Endothelial cell of hepatic sinusoid (primary cell): ENCODE results near the gene NUP93.

ENCODE experiments used
- in situ Hi-C: cut with HindIII; loops from 2 replicates; pipeline ENCODE4 v1.10.0; 2017; ENCODE audit warnings: low sequenced_read_pairs

The NUP93 gene

GRCh38 chr16:56844056-56844455, 114.1 kb downstream of the NUP93 start:
- in situ Hi-C loops = no loop called here

- in situ Hi-C loops = no loop called here
These were observed 117.4 kb downstream of the NUP93 start for GRCh38 chr16:56847173-56847910.

- in situ Hi-C loops = no loop called here
These were observed 118.4 kb downstream of the NUP93 start for GRCh38 chr16:56848029-56848936.

DNA sequence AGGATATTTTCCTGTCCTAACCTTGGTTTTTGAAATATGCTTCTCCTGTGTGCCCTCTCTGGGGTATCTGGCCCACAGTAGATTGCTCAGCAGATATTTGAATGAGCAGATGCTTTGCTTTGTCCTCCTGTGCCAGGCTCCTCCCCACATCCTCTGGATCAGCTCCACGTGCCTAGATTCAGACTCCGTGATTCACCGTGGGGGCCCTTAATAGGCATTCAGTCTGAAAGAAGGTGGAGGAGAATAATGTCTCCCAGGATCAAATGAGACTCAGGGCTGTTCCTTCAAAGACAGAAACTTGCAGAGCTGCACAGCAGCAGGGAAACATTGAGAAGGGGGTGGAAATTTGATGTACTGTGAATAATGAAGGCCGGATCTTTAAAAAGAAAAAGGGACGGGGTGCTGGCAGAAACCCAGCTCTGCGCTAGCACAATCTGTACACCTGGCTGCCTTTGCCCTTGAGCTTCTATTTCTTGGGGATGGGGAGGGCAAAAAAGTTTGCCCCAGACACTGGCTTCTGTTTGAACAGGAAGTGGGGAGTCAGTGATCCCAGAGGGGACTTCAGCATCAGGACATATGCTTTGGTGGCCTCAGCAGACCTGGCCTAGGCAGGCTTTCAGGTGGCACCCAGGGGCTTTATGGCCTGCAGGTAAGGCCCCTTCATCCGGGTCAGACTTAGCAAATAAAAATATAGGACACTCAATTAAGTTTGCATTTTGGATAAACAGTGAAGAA, 119.2 kb downstream of the NUP93 start:
- in situ Hi-C loops = no loop called here

DNA sequence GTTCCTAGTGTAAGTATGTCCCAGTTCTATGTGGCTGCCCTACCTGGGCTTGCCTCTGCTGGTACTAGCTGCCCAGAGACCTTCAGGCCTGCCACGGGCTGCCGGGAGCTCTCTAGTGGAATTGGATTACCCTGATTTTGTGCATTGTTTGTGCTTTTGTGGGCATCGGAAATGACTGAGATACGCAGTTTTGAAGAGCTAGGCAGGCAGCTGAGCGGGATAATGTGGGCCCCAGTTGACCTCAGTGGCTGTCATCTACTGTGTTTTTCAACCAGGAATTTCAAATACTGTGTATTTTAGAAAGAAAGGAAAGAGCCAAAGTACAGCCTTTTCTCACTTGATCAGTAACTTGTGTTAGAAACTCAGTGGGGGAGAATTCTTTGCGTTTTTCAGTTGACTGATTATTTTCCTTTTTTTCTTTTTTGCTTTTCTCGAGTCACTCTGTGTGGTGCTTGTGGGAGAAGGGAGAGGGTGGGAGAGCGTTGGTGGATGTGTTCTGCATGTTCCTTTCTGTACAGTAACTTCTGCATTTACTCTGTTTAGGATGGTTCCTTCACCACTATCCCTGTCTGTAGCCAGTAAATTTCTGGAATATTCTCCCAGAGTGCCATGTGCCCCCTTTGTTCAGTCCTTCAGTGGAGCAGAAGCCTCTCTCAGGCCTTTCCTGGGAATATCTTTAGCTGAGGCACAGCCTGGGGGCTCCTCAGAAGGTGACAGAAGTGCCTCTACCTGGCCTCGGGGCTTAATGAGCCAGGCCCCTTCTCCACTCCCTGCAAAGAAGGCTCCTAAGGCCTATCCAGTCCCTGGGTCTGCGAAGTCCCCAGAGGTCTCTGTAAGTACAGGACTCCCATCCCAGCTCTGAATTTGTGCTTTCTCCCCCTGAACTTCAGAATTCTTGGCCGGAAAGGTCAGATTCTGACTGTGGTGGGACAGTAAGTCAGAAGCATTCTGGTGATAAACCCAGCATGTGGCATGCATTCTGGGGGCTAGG, 120.1 kb downstream of the NUP93 start:
- in situ Hi-C loops = no loop called here

GRCh38 chr16:56851671-56852400, 121.9 kb downstream of the NUP93 start:
- in situ Hi-C loops = no loop called here

DNA sequence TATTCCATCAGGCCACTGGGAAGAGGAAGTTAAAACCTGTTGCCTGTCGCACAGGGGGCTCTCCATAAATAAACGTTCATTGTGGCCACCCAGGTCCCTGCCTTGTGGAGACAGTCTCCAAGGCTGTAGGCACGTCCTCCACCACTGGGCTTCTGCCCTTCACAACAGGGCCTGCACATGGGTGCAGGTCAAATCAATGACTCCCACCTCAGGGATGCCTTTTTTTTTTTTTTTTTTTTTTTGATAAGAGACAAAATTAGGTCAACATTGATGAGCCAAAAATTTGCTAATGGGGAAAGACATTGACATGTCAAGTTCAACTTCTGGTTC, 122.4 kb downstream of the NUP93 start:
- in situ Hi-C loops = no loop called here

DNA sequence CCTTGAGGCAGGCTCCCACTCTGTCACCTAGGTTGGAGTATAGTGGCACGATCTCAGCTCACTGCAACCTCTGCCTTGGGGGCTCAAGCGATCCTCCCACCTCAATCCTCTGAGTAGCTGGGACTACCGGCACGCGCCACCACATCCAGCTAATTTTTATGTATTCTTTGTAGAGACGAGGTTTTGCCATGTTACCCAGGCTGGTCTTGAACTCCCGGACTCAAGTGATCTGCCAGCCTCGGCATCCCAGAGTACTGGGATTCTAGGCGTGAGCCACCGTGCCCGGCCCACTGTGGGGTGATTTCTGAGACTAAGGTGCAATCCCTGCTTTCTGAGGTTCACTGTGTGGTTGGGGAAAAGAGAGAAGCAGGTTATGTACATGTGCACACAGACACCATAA, 123.0 kb downstream of the NUP93 start:
- in situ Hi-C loops = no loop called here

DNA sequence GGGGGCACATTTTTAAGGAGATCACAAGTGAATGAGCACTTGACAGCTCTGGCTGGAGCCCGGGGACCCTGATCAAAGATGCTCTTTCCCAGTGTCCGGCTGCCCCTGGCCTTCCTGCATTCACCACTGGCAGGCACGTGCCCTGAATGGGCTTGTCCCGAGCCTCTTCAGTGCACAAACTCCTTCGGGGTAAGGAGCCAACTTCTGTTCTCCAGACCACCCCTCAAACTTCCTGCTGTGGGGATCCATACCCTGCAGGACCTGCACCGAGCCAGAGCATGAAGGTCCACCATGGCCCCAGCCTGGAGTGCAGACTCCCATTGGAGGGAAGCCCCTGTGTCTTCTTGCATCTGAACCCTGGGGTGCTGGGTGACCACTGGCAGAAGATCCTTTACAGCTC, 125.3 kb downstream of the NUP93 start:
- in situ Hi-C loops = no loop called here

DNA sequence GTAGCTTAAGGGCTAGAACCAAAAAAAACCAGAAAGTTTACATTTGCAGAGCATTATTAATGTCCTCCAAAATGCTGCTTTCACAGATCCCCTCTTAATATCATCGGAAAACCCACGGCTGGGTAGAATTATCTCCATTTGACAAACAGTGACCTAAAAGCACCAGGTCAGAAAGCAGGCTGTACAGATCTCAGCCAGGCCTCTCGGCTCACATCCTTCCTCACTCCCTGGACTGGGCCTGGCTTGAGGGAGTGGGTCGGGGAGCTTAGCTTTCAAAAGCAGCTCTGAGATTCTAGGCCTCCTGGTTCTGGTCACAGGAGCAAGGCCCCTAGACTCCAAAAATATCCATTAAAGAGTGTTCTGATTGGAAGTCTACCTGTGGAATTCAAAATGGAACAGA, 126.0 kb downstream of the NUP93 start:
- in situ Hi-C loops = no loop called here

DNA sequence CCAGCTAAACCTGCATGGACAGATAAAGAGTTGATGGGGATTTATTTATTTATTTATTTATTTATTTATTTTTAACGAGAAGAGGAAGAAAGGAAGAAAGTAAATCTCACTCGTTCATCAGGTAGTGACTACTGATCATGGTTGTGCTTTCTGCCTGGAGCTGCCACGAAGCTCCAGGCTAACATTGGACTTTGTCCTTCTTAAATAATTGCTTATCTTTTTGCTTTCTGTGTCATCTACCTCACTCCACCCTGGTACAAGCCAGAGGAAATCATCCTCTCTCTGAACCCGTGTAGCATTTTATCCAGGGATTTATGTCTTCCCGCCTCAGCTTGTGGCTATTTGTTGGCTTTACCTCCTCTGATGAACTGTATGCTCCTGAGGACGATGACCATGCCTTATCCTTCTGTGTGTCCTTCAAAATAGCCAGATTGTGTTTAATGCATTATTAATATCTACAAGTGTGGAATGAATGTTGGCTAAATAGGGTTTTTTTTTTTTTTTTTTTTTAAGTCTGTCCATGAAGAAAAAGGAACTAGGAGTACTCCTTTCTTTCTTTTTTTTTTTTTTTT, 127.0 kb downstream of the NUP93 start:
- in situ Hi-C loops = no loop called here

DNA sequence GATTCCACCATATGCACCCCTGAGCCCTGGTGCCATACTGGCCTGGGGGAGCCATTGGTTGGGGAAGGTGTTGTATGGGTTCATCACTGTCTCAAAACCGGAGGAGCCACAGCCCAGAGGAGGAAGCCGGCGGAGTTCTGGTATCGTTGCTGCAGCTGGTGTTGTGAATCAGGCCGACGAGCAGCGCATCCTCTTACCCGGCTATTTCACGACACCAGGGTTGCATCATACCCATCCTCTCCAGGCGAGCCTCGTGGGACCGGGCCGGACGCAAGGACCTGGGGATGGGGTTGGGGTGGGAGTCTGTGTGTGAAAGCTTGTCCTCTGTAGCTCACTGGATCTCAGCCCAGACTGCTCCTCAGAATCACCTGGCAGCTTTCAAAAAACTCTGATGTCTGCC, 128.4 kb downstream of the NUP93 start:
- in situ Hi-C loops = no loop called here

- in situ Hi-C loops = no loop called here
These were observed 129.7 kb downstream of the NUP93 start for GRCh38 chr16:56859636-56860035.

- in situ Hi-C loops = no loop called here
These were observed 130.5 kb downstream of the NUP93 start for GRCh38 chr16:56860226-56861020.

GRCh38 chr16:56861092-56861610, 131.2 kb downstream of the NUP93 start:
- in situ Hi-C loops = no loop called here

GRCh38 chr16:56861756-56862155, 131.8 kb downstream of the NUP93 start:
- in situ Hi-C loops = no loop called here

DNA sequence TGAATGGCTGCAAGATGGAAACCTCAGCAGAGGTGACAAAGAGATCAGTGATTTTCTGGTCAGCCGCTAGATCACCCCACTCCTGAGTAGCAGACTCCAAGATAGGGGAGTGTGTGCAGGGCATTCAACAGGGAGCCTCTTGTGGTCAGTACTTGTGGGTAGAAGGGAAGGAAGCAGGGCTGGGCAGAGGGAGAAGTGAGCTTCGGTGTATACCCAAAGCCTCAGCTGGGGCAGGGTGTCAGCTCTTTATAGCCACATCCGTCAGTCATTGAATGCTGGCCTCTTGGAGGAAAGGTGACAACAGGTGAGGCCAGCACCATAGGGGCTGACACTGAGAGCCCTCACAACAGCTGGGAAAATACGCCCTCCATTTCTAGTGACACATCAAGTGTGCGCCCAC, 132.8 kb downstream of the NUP93 start:
- in situ Hi-C loops = no loop called here

DNA sequence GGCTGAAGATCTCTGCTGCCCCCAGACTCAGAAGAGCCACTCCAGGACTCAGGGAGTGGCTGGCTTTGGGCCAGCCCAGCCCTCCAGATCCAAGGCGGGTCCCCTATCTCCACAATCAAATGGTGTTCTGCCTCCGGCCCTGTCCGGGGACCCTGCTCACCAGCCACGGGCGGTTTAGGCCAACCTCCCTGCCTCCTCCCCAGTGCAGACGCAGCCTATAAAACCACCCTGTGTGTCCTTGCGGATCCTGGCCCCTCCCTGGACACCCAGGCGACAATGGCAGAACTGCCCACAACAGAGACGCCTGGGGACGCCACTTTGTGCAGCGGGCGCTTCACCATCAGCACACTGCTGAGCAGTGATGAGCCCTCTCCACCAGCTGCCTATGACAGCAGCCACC, 135.0 kb downstream of the NUP93 start, which contains the start of gene SLC12A3:
Gene SLC12A3, plus strand, starts transcription at position 248 of the 400 bp plus-strand sequence. Its CDS starts 29 bp downstream, at position 277.
- in situ Hi-C loops = loop anchor here (5.0 kb wide), 2 partner anchors 87 to 187 kb away; no protein-coding TSS in a partner anchor
